ENCODE data around the gene MYOM3.

GRCh38 chr1:24156542-24157260 lies 44.8 kb upstream of the MYOM3 start:
- TF ChIP-seq, protein P1, sequence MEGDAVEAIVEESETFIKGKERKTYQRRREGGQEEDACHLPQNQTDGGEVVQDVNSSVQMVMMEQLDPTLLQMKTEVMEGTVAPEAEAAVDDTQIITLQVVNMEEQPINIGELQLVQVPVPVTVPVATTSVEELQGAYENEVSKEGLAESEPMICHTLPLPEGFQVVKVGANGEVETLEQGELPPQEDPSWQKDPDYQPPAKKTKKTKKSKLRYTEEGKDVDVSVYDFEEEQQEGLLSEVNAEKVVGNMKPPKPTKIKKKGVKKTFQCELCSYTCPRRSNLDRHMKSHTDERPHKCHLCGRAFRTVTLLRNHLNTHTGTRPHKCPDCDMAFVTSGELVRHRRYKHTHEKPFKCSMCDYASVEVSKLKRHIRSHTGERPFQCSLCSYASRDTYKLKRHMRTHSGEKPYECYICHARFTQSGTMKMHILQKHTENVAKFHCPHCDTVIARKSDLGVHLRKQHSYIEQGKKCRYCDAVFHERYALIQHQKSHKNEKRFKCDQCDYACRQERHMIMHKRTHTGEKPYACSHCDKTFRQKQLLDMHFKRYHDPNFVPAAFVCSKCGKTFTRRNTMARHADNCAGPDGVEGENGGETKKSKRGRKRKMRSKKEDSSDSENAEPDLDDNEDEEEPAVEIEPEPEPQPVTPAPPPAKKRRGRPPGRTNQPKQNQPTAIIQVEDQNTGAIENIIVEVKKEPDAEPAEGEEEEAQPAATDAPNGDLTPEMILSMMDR (IDR thresholded peaks at IDR 0.05; ENCODE audit: poor library complexity, severe bottlenecking): no peak
- TF ChIP-seq RAD21 (conservative IDR thresholded peaks at IDR 0.05) (no peak), TAF1 (IDR thresholded peaks at IDR 0.05; ENCODE audit: low read depth) (no peak), POLR2AphosphoS5 (IDR thresholded peaks at IDR 0.05) (no peak), EP300 (conservative IDR thresholded peaks at IDR 0.05; ENCODE audit: poor library complexity, severe bottlenecking) (no peak)

Measured in neural cell (in vitro differentiated cells).